Measurements from ENCODE around the gene THOC1.

Gene THOC1

DNA sequence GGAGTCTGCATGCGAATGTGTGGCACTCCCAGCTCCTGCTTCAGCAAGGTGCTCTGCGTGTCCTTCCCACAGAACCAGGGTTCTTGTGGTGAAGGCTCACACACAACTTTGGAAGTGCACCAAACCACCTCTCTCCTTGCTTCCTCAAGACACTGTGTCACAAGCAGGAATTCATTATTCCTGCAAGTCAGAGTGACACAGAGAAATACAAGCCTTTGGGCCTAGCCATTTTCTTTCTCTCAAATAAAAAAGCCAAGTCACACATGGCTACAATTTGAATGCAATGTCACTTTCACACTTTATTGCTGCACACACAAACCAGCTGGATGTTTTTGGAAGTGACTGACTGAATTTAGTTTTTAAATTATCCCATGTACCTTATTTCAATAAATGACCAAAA is 30.1 kb upstream of the THOC1 start:
- H3K9me3 ChIP-seq (ENCODE audit: insufficient read depth, low read length) = no peaks in the 10 kb centered on the region
- H2AFZ ChIP-seq (ENCODE audit: low read depth, low read length) = no peak overlapping the region
- no peak overlapping the region for H3K4me2 ChIP-seq (ENCODE audit: low read length)
- TF ChIP-seq, protein P1, sequence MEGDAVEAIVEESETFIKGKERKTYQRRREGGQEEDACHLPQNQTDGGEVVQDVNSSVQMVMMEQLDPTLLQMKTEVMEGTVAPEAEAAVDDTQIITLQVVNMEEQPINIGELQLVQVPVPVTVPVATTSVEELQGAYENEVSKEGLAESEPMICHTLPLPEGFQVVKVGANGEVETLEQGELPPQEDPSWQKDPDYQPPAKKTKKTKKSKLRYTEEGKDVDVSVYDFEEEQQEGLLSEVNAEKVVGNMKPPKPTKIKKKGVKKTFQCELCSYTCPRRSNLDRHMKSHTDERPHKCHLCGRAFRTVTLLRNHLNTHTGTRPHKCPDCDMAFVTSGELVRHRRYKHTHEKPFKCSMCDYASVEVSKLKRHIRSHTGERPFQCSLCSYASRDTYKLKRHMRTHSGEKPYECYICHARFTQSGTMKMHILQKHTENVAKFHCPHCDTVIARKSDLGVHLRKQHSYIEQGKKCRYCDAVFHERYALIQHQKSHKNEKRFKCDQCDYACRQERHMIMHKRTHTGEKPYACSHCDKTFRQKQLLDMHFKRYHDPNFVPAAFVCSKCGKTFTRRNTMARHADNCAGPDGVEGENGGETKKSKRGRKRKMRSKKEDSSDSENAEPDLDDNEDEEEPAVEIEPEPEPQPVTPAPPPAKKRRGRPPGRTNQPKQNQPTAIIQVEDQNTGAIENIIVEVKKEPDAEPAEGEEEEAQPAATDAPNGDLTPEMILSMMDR (IDR thresholded peaks at IDR 0.05; ENCODE audit: low read depth, low read length) = no peak
- TF ChIP-seq EZH2phosphoT487 (IDR thresholded peaks at IDR 0.05; ENCODE audit: low read depth) = no peak
- no peaks in the 10 kb centered on the region for H3K4me1 ChIP-seq (ENCODE audit: low read length)
- no peak overlapping the region for H3K9ac ChIP-seq (ENCODE audit: low read length)
- no peak overlapping the region for H3K27ac ChIP-seq (ENCODE audit: low read length)
- no peaks in the 10 kb centered on the region for H4K20me1 ChIP-seq (ENCODE audit: insufficient read depth, low read length)
- peaks cover 15% of the 10 kb centered on the region for H3K27me3 ChIP-seq (ENCODE audit: low read depth, low read length)
- H3K4me3 ChIP-seq (ENCODE audit: low read length) = no peak overlapping the region
- H3K36me3 ChIP-seq (replicated peaks; ENCODE audit: low read depth, low read length) = no peaks in the 10 kb centered on the region
- H3K79me2 ChIP-seq (ENCODE audit: low read length) = no peaks in the 10 kb centered on the region

GRCh38 chr18:295756-296490 is 28.1 kb upstream of the THOC1 start:
- H2AFZ ChIP-seq (ENCODE audit: low read depth, low read length) = no peak overlapping the region
- H3K36me3 ChIP-seq (replicated peaks; ENCODE audit: low read depth, low read length) = no peaks in the 10 kb centered on the region
- H3K9ac ChIP-seq (ENCODE audit: low read length) = no peak overlapping the region
- no peaks in the 10 kb centered on the region for H3K9me3 ChIP-seq (ENCODE audit: insufficient read depth, low read length)
- no peak overlapping the region for H3K4me3 ChIP-seq (ENCODE audit: low read length)
- H3K27me3 ChIP-seq (ENCODE audit: low read depth, low read length) = peaks cover 15% of the 10 kb centered on the region
- TF ChIP-seq, protein P1 (IDR thresholded peaks at IDR 0.05; ENCODE audit: low read depth, low read length) = no peak
- no peak for TF ChIP-seq EZH2phosphoT487 (IDR thresholded peaks at IDR 0.05; ENCODE audit: low read depth)
- no peaks in the 10 kb centered on the region for H3K79me2 ChIP-seq (ENCODE audit: low read length)
- H3K4me1 ChIP-seq (ENCODE audit: low read length) = no peaks in the 10 kb centered on the region
- H3K27ac ChIP-seq (ENCODE audit: low read length) = no peak overlapping the region
- no peaks in the 10 kb centered on the region for H4K20me1 ChIP-seq (ENCODE audit: insufficient read depth, low read length)
- no peak overlapping the region for H3K4me2 ChIP-seq (ENCODE audit: low read length)

GRCh38 chr18:294566-294965 is 26.7 kb upstream of the THOC1 start:
- no peaks in the 10 kb centered on the region for H4K20me1 ChIP-seq (ENCODE audit: insufficient read depth, low read length)
- no peaks in the 10 kb centered on the region for H3K9me3 ChIP-seq (ENCODE audit: insufficient read depth, low read length)
- no peak overlapping the region for H3K4me2 ChIP-seq (ENCODE audit: low read length)
- H3K4me1 ChIP-seq (ENCODE audit: low read length) = no peaks in the 10 kb centered on the region
- H3K9ac ChIP-seq (ENCODE audit: low read length) = no peak overlapping the region
- TF ChIP-seq EZH2phosphoT487 (IDR thresholded peaks at IDR 0.05; ENCODE audit: low read depth) = no peak
- TF ChIP-seq, protein P1 (IDR thresholded peaks at IDR 0.05; ENCODE audit: low read depth, low read length) = no peak
- no peaks in the 10 kb centered on the region for H3K79me2 ChIP-seq (ENCODE audit: low read length)
- no peak overlapping the region for H3K4me3 ChIP-seq (ENCODE audit: low read length)
- no peak overlapping the region for H2AFZ ChIP-seq (ENCODE audit: low read depth, low read length)
- H3K27me3 ChIP-seq (ENCODE audit: low read depth, low read length) = peaks cover 15% of the 10 kb centered on the region
- H3K36me3 ChIP-seq (replicated peaks; ENCODE audit: low read depth, low read length) = no peaks in the 10 kb centered on the region
- H3K27ac ChIP-seq (ENCODE audit: low read length) = no peak overlapping the region

DNA sequence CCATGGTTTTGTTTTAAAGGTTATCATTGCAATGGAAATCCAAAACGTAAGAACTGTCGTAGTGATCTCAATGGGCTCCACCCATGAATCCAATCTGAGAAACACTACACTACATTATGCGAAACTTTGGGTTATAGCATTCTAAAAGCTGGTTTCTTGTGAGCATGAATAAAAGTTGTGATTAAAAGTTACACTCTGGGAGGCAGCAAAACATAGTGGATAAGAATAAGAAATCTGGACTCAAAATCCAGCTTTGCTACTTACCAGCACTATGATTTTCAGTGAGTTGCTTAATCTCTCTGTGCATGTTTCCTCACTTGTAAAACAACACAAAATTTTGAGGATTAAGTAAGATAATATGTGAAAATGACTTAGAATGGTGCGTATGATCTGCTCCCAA is 25.7 kb upstream of the THOC1 start:
- H3K4me3 ChIP-seq (ENCODE audit: low read length) = no peak overlapping the region
- no peak overlapping the region for H3K27ac ChIP-seq (ENCODE audit: low read length)
- H3K79me2 ChIP-seq (ENCODE audit: low read length) = no peaks in the 10 kb centered on the region
- no peak overlapping the region for H3K9ac ChIP-seq (ENCODE audit: low read length)
- no peaks in the 10 kb centered on the region for H3K36me3 ChIP-seq (replicated peaks; ENCODE audit: low read depth, low read length)
- H3K4me1 ChIP-seq (ENCODE audit: low read length) = no peaks in the 10 kb centered on the region
- TF ChIP-seq, protein P1 (IDR thresholded peaks at IDR 0.05; ENCODE audit: low read depth, low read length) = no peak
- TF ChIP-seq EZH2phosphoT487 (IDR thresholded peaks at IDR 0.05; ENCODE audit: low read depth) = no peak
- no peak overlapping the region for H2AFZ ChIP-seq (ENCODE audit: low read depth, low read length)
- H3K4me2 ChIP-seq (ENCODE audit: low read length) = no peak overlapping the region
- H4K20me1 ChIP-seq (ENCODE audit: insufficient read depth, low read length) = no peaks in the 10 kb centered on the region
- peaks cover 15% of the 10 kb centered on the region for H3K27me3 ChIP-seq (ENCODE audit: low read depth, low read length)
- no peaks in the 10 kb centered on the region for H3K9me3 ChIP-seq (ENCODE audit: insufficient read depth, low read length)
